Forelimb muscle (tissue), 1 donor: Measurements from ENCODE around the gene SIGLEC12. TPM values are rescaled to one million over a fixed set of nuclear protein-coding genes. Genes with fewer than 3 reads are reported as not detected.

Experiments used
- DNase-seq: peaks from one replicate; pipeline ENCODE4 v3.0.0-alpha.2; 2013; ENCODE audit warnings: low read depth
- polyA plus RNA-seq: library from polyadenylated mRNA; unstranded; fragments of 120-200 nt; gene quantifications from one replicate; pipeline ENCODE4 v1.2.1, GENCODE V29; 2013; ENCODE audit not compliant: insufficient read length

SIGLEC12 gene
- polyA plus RNA-seq: not detected

GRCh38 chr19:51501594-51502263 is at the start of gene SIGLEC12:
SIGLEC12 (minus strand) TSS chr19:51501800; CDS start chr19:51501733, 67 bp downstream.
- no peak for DNase-seq

DNA sequence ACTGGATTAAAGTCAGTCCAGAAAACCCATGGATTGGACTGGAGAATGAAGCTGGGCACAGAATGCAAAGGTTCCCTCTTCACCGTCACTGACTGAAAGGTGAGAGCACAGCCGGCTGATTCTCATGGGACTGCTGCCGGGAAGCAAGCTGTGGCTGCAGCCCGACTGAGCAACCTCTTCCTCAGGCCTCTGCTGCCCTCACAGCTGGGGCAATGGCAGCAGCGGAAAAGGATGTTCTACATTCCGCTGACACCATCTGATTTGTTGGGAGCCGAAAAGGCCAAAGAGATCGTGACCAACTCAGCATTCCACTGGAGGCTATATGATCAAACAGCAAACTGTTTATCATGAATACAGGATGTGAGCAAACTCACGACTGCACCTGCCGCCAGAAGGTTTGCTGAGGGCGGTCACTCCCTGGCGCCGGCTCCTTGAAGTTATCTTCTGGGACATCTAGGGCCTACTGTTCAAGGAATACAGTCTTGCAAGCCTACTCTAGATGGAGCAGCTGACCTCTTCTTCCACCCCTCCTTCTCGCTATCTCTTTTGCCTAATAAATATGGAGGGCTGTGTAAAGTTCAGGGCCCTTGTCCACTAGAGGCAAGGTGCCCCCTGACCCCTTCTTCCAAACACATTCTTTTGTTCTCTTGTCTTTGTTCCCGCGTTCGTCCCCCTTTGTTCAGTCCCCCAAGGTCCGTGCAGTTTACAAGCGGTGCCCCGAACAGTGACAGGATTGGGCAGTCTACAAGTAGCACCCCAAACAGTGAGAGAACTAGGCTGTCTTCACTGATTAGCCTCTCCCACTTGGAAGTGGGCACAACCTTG is 49.5 kb upstream of the SIGLEC12 start:
- DNase-seq: no peak

GRCh38 chr19:51549533-51550324 is 48.1 kb upstream of the SIGLEC12 start:
- no peak for DNase-seq

GRCh38 chr19:51548891-51549305 is 47.3 kb upstream of the SIGLEC12 start:
- DNase-seq: no peak

- no peak for DNase-seq
Observed at GRCh38 chr19:51548213-51548651, 46.6 kb upstream of the SIGLEC12 start.

DNA sequence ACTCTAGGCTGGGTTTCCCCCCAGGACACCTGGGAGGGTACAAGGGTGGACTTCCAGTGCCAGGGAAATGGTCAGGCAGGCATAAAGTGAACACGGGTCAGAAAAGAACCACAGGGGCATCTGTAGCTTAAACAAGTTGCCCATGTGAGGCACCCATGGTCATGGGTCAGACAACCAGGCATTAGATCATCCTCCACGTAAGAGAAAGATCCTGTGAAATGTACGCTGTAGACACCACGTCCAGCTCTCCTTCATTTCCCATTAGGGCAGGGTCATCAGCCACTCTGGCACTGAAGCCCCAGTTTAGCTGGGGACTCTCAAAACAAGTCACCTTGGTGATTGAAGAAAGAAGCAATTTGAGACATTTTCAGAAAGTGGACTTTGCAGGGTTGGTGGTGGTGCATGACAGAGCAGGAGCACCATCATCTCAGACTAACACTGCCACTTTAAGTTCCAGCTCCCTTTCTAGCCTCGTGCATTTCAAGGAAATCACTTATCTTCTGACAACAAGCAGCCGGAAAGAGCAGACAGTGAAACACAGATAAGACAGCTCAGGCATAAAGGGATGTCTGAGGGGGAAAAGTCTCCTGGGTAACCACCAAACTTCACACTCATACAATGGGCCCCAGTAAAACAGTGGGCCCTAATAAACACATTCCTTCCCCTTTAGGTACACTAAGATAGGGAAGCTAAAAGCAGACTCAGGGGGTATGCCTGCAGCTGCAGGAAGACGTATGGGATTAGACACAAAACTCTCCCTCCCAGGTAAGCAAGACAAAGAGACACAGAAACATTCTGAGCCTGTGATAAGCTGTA is 46.0 kb upstream of the SIGLEC12 start:
- DNase-seq: no peak

GRCh38 chr19:51546650-51547396 is 45.2 kb upstream of the SIGLEC12 start:
- no peak for DNase-seq

DNA sequence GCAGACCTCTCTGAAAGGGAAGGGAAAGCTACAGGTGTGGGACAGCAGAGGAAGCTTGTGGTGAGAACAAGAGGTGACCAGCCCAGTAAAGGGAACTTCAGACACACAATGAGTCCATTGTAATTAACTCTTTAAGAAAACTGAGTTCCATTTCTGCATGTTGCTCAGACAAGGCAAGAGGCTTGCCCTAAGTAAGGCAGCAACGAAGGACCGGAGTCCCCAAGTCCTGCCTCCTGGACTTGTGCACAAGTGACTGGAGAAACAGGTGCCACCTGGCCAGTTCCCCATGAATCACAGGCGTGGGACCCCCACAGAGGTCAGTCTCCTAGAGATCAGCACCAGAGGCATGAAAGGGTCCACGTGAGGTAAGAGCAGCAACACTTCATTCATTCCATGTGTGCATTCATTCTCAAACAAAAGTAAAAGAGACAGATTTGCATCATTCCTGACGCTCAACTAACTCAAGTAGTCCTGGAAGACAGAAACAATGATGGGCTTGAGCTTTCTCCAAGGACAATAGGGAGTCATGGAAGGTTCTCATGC is 44.6 kb upstream of the SIGLEC12 start:
- DNase-seq: no peak

- no peak for DNase-seq
Observed at GRCh38 chr19:51544038-51544437, 42.4 kb upstream of the SIGLEC12 start.

- no peak for DNase-seq
Observed at GRCh38 chr19:51542699-51543098, 41.1 kb upstream of the SIGLEC12 start.

GRCh38 chr19:51541458-51542357 is 40.1 kb upstream of the SIGLEC12 start:
- DNase-seq: no peak

DNA sequence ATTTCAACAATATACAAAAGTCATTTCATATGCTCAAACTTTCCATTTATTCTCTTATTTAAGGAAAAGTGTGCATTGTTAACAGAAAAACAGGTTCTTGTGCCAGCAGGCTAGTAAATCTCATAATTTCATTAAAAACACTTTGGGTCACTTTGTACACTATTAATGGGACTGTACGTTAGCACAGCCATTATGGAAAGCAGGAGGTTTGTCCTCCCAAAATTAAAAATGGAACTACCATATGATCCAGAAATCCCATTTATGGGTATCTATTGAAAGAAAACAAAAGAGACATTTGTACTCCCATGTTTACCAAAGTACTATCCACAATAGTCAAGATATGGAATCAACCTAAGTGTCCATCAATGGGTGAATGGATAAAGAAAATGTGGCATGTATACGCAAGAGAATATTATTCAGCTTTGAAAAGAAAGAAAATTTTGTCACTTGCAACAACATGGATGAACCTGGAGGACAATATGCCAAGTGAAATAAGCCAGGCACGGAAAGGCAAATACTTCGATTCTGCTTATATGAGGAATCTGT is 38.3 kb upstream of the SIGLEC12 start:
- no peak for DNase-seq

GRCh38 chr19:51535535-51535934 is 33.9 kb upstream of the SIGLEC12 start:
- DNase-seq: no peak

DNA sequence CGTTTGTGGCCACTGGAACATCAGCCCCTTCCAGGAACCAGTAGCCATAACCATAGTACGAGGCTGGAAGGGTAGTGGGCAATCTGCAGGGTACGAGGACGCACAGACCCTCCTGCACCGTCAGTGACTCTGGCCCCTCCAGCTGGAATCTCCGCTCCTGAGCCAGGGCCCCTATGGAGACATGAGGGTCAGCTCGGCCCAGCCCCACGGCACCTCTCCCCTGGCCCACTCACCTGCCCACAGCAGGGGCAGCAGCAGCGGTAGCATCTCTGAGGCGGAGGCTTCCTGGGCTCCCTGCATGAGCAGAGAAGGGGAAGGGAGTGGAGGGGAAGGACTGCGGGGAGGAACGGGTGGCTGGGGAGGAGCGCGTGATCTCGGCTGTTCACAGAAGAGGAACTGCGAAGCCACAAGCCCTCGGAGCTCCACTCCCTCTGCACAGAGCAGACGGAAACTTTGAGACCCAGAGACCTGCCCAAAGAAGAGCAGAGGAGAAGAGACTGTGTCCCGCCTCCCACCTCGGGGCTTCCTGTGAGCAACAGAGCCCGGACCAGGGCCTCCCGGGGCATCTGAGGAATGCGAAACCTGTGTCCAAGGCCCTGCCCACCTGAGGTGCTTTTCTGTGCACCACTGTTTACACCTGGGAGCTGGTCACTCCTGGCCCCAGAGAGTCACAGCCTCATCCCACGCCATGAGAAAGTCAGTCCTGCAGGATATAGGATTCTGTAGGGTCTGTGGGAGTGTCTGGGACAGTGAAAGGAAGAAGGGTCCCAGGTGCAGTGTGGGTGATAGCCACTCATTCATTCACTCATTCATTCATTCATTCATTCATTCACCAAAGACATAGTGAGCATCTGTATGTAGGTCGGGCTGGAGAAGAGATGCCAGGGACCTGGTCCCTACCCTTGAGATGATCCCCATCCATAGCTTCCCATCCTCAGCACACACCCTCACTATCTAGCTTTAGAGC is 30.0 kb upstream of the SIGLEC12 start, which contains the start of gene SIGLEC6:
SIGLEC6 (minus strand) TSS at position 322 of the 967 bp plus-strand sequence; CDS start at position 300, 22 bp downstream.
- no peak for DNase-seq

DNA sequence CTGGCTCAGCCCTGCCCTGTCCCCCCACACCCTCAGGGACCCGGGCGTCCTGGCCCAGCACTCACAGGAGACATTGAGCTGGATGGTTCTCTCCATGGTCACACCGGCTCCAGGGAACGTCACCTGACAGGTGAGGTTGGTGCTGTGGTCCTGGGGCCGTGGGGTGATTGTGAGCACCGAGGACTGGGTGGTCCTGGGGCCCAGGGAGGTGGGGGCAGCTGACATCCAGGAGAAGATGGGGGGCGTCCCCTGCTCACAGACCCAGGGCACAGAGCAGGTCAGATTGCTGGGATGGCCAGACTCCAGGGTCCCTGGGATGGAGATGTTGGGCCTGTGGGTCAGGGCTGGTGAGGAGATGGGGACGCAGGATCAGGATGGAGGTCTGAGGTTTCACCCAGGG is 29.0 kb upstream of the SIGLEC12 start:
- DNase-seq: no peak

DNA sequence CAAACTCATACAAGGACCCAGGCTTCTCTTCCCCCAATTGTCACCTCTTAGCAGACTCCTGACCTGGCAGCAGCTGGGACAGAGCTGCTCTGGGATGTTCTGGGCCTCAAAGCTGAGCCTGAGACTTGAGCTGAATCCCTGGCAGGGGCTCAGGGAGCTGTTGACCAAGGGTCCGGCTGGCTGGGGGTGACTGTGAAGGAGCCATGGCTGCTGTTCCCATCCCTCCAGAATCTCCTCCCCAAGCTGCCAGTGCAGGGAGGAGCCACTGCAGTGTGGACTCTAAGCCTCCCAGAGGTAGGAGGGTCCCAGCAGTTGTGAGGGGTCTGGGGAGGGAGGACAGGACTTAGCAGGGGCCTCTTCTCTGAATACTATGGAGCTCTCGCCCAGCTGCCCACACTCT is 27.7 kb upstream of the SIGLEC12 start:
- DNase-seq: no peak

GRCh38 chr19:51525651-51526050 is 24.1 kb upstream of the SIGLEC12 start:
- DNase-seq: no peak
